GM19372 (cell line): ENCODE results near the gene TTC4.

Experiments
- ATAC-seq: cut with Tn5 transposase; IDR thresholded peaks from one replicate; pipeline ENCODE4 v1.9.1; 2021; ENCODE audit warnings: mild to moderate bottlenecking, low read depth, moderate library complexity; ENCODE audit not compliant: unreplicated experiment

TTC4 gene

GRCh38 chr1:54701996-54702395, 13.7 kb upstream of the TTC4 start:
- no peak for ATAC-seq

GRCh38 chr1:54703471-54703870, 12.2 kb upstream of the TTC4 start:
- no peak for ATAC-seq

- no peak for ATAC-seq
Observed at GRCh38 chr1:54705153-54705552, 10.5 kb upstream of the TTC4 start.

- no peak for ATAC-seq
Observed at GRCh38 chr1:54706419-54706818, 9.2 kb upstream of the TTC4 start.

- no peak for ATAC-seq
Observed at GRCh38 chr1:54708385-54708784, 7.3 kb upstream of the TTC4 start.

- no peak for ATAC-seq
Observed at GRCh38 chr1:54709547-54710292, 5.9 kb upstream of the TTC4 start.

- no peak for ATAC-seq
Observed at GRCh38 chr1:54710434-54710833, 5.2 kb upstream of the TTC4 start.

- ATAC-seq, result no peak
Observed at GRCh38 chr1:54710841-54711240, 4.8 kb upstream of the TTC4 start.

GRCh38 chr1:54711536-54711935, 4.1 kb upstream of the TTC4 start:
- no peak for ATAC-seq

- ATAC-seq, result no peak
Observed at GRCh38 chr1:54714881-54715492, 674 bp upstream of the TTC4 start.

- ATAC-seq, result no peak
Observed at GRCh38 chr1:54716299-54717047, 812 bp downstream of the TTC4 start.

- ATAC-seq, result no peak
Observed at GRCh38 chr1:54721719-54722118, 6.1 kb downstream of the TTC4 start.

- no peak for ATAC-seq
Observed at GRCh38 chr1:54723985-54724384, 8.3 kb downstream of the TTC4 start.

- ATAC-seq, result no peak
Observed at GRCh38 chr1:54724771-54725170, 9.1 kb downstream of the TTC4 start.

GRCh38 chr1:54728027-54728426, 12.4 kb downstream of the TTC4 start:
- ATAC-seq, result no peak

GRCh38 chr1:54736685-54737084, 21.0 kb downstream of the TTC4 start:
- no peak for ATAC-seq

- no peak for ATAC-seq
Observed at GRCh38 chr1:54738244-54738643, 22.6 kb downstream of the TTC4 start.

GRCh38 chr1:54741531-54741930, 25.9 kb downstream of the TTC4 start:
- no peak for ATAC-seq

GRCh38 chr1:54742282-54742681, 26.6 kb downstream of the TTC4 start:
- ATAC-seq, result no peak

GRCh38 chr1:54743416-54744226, 28.0 kb downstream of the TTC4 start:
- ATAC-seq, result no peak

GRCh38 chr1:54744696-54745095, 29.0 kb downstream of the TTC4 start:
- no peak for ATAC-seq
